Tibial nerve (tissue), 4 donors: Measurements from ENCODE around the gene OXA1L. TPM values are rescaled to one million over a fixed set of nuclear protein-coding genes. Genes with fewer than 3 reads are reported as not detected.

Experiments used
- DNase-seq, 2 donors: peaks; one replicate each; pipeline ENCODE4 v3.0.0-alpha.2; 2019; ENCODE audit warnings: low spot score in 2 of 2
- H3K27ac ChIP-seq, 4 donors: fragments of 200-600 bp; sonication (generic) in 3 of 4; one replicate each; pipeline ENCODE4 v1.5.1; 2017 to 2019; ENCODE audit warnings: mild to moderate bottlenecking in 1 of 4
- H3K27me3 ChIP-seq, 2 donors: fragments of 200-600 bp; sonication (generic) in 1 of 2; one replicate each; pipeline versions ENCODE4 v1.5.1 to v1.6.0; 2017 to 2019
- H3K36me3 ChIP-seq, 3 donors: fragments of 200-600 bp; sonication (generic); one replicate each; pipeline ENCODE4 v1.5.1; 2018 to 2019
- H3K4me1 ChIP-seq, 4 donors: fragments of 200-600 bp; sonication (generic) in 3 of 4; one replicate each; pipeline ENCODE4 v1.5.1; 2017 to 2019
- H3K4me3 ChIP-seq, 4 donors: fragments of 200-600 bp; sonication (generic) in 3 of 4; one replicate each; pipeline ENCODE4 v1.5.1; 2017 to 2019; ENCODE audit warnings: mild to moderate bottlenecking in 1 of 4, moderate library complexity in 1 of 4
- H3K9me3 ChIP-seq, 4 donors: fragments of 200-600 bp; sonication (generic) in 3 of 4; one replicate each; pipeline ENCODE4 v1.5.1; 2017 to 2019
- CTCF ChIP-seq, 5 experiments: fragments of 200-600 bp in 3 of 5; fragments of 450-650 bp in 2 of 5; sonication (generic) in 3 of 5; IDR thresholded peaks; one replicate each; pipeline ENCODE4 v1.5.1; 2016 to 2019; ENCODE audit warnings: antibody characterized with exemption in 5 of 5, mild to moderate bottlenecking in 3 of 5, moderate library complexity in 2 of 5
- EP300 ChIP-seq, 2 donors: sonication (generic); formaldehyde crosslinking; IDR thresholded peaks; one replicate each; pipeline ENCODE4 v1.6.1; 2017; ENCODE audit warnings: antibody characterized with exemption in 2 of 2, mild to moderate bottlenecking in 1 of 2
- POLR2A ChIP-seq, 2 donors: fragments of 450-650 bp; IDR thresholded peaks; one replicate each; pipeline ENCODE4 v1.6.1; 2017; ENCODE audit warnings: antibody characterized with exemption in 2 of 2, mild to moderate bottlenecking in 2 of 2, moderate library complexity in 2 of 2
- WGBS, 2 donors: methylation state at CpG; one replicate each; pipeline ENCODE4 v1.1.5; 2018; 5-methylcytosine and 5-hydroxymethylcytosine counted together
- small RNA-seq: library from RNA; depleted of rRNA; stranded (forward); fragments of <200 nt; gene quantifications from one replicate; pipeline ENCODE3, GENCODE V24; 2016
- total RNA-seq, 4 donors: library from RNA; depleted of rRNA; stranded (reverse); fragments of >200 nt; gene quantifications; one replicate each; pipeline ENCODE4 v1.1.0, GENCODE V29; 2016

The OXA1L gene
- total RNA-seq, 4 donors from 2014 or later, result 65.5 to 79.6 (median 69.6) TPM

- Histone ChIP-seq H3K9me3 (no peaks in the 10 kb centered on the region), H3K4me3 (no peak overlapping the region), H3K4me1 (peaks cover 0 to 44% (median 13%) of the 10 kb centered on the region in 4 donors), H3K36me3 (no peaks in the 10 kb centered on the region), H3K27ac (no peak overlapping the region), H3K27me3 (no peaks in the 10 kb centered on the region)
- DNase-seq, result no peak
- no peak for TF ChIP-seq CTCF (IDR thresholded peaks at IDR 0.05)
- TF ChIP-seq EP300 (IDR thresholded peaks at IDR 0.05), result no peak
- TF ChIP-seq POLR2A (IDR thresholded peaks at IDR 0.05), result no peak
- 93 to 96% methylated on average over 1 of the region's 1 CpG for WGBS, 2 donors
Observed at GRCh38 chr14:22820731-22821130, 54.2 kb downstream of the OXA1L start.

DNA sequence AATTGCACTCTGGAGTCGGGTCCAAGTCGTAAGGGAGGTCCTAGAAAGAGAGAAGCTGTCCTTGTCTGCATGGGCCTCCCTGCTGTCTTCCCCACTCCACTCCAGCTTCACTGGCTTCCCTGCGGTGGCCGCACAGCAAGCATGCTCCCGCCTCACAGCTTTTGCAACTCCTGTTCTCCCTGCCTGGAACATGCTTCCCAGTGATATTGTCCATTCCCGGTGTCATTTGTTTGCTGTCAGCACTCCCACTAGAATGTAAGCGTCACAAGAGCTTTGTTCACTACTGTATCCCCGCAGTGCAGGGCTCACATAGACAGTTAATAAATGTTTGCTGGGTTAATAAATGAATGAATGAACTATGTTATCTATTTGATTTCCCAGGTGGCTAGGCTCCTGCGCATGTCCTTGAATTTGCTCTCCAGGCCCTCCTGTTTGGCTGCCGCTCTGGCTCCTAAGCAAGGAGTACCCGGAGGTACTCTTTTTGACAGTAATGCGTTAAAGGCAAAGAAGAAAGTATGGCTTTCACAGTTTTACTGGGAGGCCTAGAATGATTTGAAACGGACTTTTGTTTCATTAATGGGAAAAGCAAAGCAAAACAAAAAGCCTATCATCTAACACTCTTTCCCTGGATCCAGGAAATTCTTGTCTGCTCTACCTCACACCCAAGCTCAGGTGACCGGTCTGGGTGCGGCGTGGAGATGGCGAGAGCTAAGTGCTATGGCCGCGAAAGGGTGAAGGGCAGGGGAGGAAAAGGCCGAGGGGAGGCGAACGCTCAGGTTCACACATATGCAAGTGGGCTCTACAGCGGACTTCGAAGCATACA is 54.9 kb downstream of the OXA1L start:
- peaks cover 0 to 44% (median 13%) of the 10 kb centered on the region in 4 donors for H3K4me1 ChIP-seq
- 73 to 76% methylated on average over 24 of the region's 24 CpGs for WGBS, 2 donors
- no peaks in the 10 kb centered on the region for H3K9me3 ChIP-seq
- TF ChIP-seq CTCF (IDR thresholded peaks at IDR 0.05) (no peak), POLR2A (IDR thresholded peaks at IDR 0.05) (no peak), EP300 (IDR thresholded peaks at IDR 0.05) (no peak)
- H3K27me3 ChIP-seq, result no peaks in the 10 kb centered on the region
- no peak for DNase-seq
- H3K27ac ChIP-seq, result peak overlapping the region in 1 of 4 donors; percentile 82
- no peaks in the 10 kb centered on the region for H3K36me3 ChIP-seq
- H3K4me3 ChIP-seq, result no peak overlapping the region

GRCh38 chr14:22822016-22822570 is 55.6 kb downstream of the OXA1L start:
- Histone ChIP-seq H3K27me3 (no peaks in the 10 kb centered on the region), H3K9me3 (no peaks in the 10 kb centered on the region), H3K36me3 (no peaks in the 10 kb centered on the region), H3K4me1 (peaks cover 0 to 44% (median 13%) of the 10 kb centered on the region in 4 donors), H3K27ac (peak overlapping the region in 3 of 4 donors; percentile 58 to 82 (median 74)), H3K4me3 (peak overlapping the region; percentile 14 to 58 (median 40))
- WGBS, 2 donors, result 38 to 41% methylated on average over 32 of the region's 32 CpGs
- DNase-seq, result no peak
- TF ChIP-seq CTCF (IDR thresholded peaks at IDR 0.05), result no peak
- TF ChIP-seq EP300 (IDR thresholded peaks at IDR 0.05), result no peak
- TF ChIP-seq POLR2A (IDR thresholded peaks at IDR 0.05), result no peak

Small RNA genes lying within 50 kb of the gene (small RNA-seq; reads per million reads assigned to genes)
- gene RF00588, result not detected

Other genes with a start within 250 kb of the OXA1L start
- gene DAD1, start 177.5 kb upstream of the OXA1L start, total RNA-seq, result 100 to 1,000 TPM; 128 to 254 (median 198) TPM
- gene ABHD4, start 168.4 kb upstream of the OXA1L start, total RNA-seq, result 10 to 100 TPM; 16.1 to 42.4 (median 31.9) TPM
- not detected for gene OR6J1, start 122.3 kb upstream of the OXA1L start, total RNA-seq
- 10 to 100 TPM in 3 of 4 donors, 1 to 10 TPM in 1; 8.4 to 39.8 (median 19.0) TPM for gene SLC7A7, start 48.7 kb downstream of the OXA1L start, total RNA-seq
- 10 to 100 TPM; 26.7 to 44.0 (median 30.2) TPM for gene MRPL52, start 63.2 kb downstream of the OXA1L start, total RNA-seq
- 100 to 1,000 TPM; 101 to 222 (median 145) TPM for gene MMP14, start 69.9 kb downstream of the OXA1L start, total RNA-seq
- gene LRP10, start 105.1 kb downstream of the OXA1L start, total RNA-seq, result 100 to 1,000 TPM in 2 of 4 donors, 10 to 100 TPM in 2; 82.3 to 151 (median 97.0) TPM
- under 1 TPM in 2 of 4 donors, not detected in 2; 0.42 to 0.44 TPM for gene REM2, start 116.5 kb downstream of the OXA1L start, total RNA-seq
- 100 to 1,000 TPM in 3 of 4 donors, 10 to 100 TPM in 1; 81.9 to 633 (median 298) TPM for gene RBM23, start 152.5 kb downstream of the OXA1L start, total RNA-seq
- 10 to 100 TPM; 60.6 to 82.5 (median 76.8) TPM for gene PRMT5, start 162.7 kb downstream of the OXA1L start, total RNA-seq
- gene HAUS4, start 190.4 kb downstream of the OXA1L start, total RNA-seq, result 100 to 1,000 TPM in 1 of 4 donors, 10 to 100 TPM in 3; 52.1 to 104 (median 74.3) TPM
- gene AJUBA, start 215.9 kb downstream of the OXA1L start, total RNA-seq, result 10 to 100 TPM; 22.8 to 33.5 (median 28.4) TPM
- 10 to 100 TPM in 1 of 4 donors, 1 to 10 TPM in 3; 8.4 to 18.6 (median 9.5) TPM for gene C14orf93, start 243.5 kb downstream of the OXA1L start, total RNA-seq